HepG2 (cell line): Measurements from ENCODE around the gene NME1. TPM values are rescaled to one million over a fixed set of nuclear protein-coding genes. Genes with fewer than 3 reads are reported as not detected.
A peak's percentile ranks its signal among the peaks of the same experiment; 100 is the strongest.

Experiments
- GATA4 ChIP-seq: sonication (generic); IDR thresholded peaks from 2 replicates; pipeline ENCODE4 v1.6.1; 2016; ENCODE audit warnings: antibody characterized with exemption, low read depth, borderline replicate concordance
- HES4 ChIP-seq: sonication (generic); formaldehyde crosslinking; IDR thresholded peaks from 2 replicates; pipeline ENCODE4 v1.9.0; 2021; ENCODE audit warnings: mild to moderate bottlenecking, missing genetic modification reagents, borderline replicate concordance
- IKZF1 ChIP-seq: fragments of 450-650 bp; IDR thresholded peaks from 2 replicates; pipeline ENCODE4 v1.7.1; 2016
- MYPOP ChIP-seq: sonication (generic); formaldehyde crosslinking; IDR thresholded peaks from 2 replicates; pipeline ENCODE4 v1.8.1; 2023; ENCODE audit warnings: mild to moderate bottlenecking, moderate library complexity, missing genetic modification reagents
- REPIN1 ChIP-seq: sonication (generic); formaldehyde crosslinking; IDR thresholded peaks from 2 replicates; pipeline ENCODE4 v1.8.0; 2022; ENCODE audit warnings: missing genetic modification reagents, low read depth, mild to moderate bottlenecking, borderline replicate concordance
- SP2 ChIP-seq: sonication (generic); formaldehyde crosslinking; IDR thresholded peaks from 2 replicates; pipeline ENCODE4 v1.5.1; 2020; ENCODE audit warnings: mild to moderate bottlenecking, missing genetic modification reagents
- TEF ChIP-seq: sonication (generic); formaldehyde crosslinking; IDR thresholded peaks from 2 replicates; pipeline ENCODE4 v1.5.0; 2020; ENCODE audit warnings: missing genetic modification reagents
- XRCC5 ChIP-seq: fragments of 200-400 bp; formaldehyde crosslinking; optimal IDR thresholded peaks from 2 replicates; pipeline ENCODE3; 2017; ENCODE audit warnings: mild to moderate bottlenecking, low read length
- ZNF274 ChIP-seq: sonication (generic); formaldehyde crosslinking; IDR thresholded peaks from 2 replicates; pipeline ENCODE4 v1.5.1; 2020; ENCODE audit warnings: mild to moderate bottlenecking, missing genetic modification reagents
- ZNF3 ChIP-seq: IDR thresholded peaks from 2 replicates; pipeline ENCODE4 v1.7.0; 2017; ENCODE audit warnings: inconsistent platforms
- ZNF343 ChIP-seq: sonication (generic); formaldehyde crosslinking; IDR thresholded peaks from 2 replicates; pipeline ENCODE4 v1.4.0; 2020; ENCODE audit warnings: mild to moderate bottlenecking, missing genetic modification reagents
- ZNF552 ChIP-seq: sonication (generic); formaldehyde crosslinking; IDR thresholded peaks from 2 replicates; pipeline ENCODE4 v1.9.0; 2022; ENCODE audit warnings: missing genetic modification reagents, mild to moderate bottlenecking, borderline replicate concordance
- ZNF790 ChIP-seq: sonication (generic); formaldehyde crosslinking; IDR thresholded peaks from 2 replicates; pipeline ENCODE4 v1.8.0; 2022; ENCODE audit warnings: missing genetic modification reagents, mild to moderate bottlenecking, borderline replicate concordance
- polyA plus RNA-seq, 8 experiments: library from polyadenylated mRNA; depleted of rRNA in 3 of 8; stranded (reverse) in 7 of 8; unstranded in 1 of 8; fragments of >200 nt; fragmentation: Illumina TruSeq in 4 of 8; extraction: Trizol in 4 of 8; gene quantifications; 2 replicates each; pipeline versions ENCODE4 v1.2.1 to v1.2.3, GENCODE V29; 2011 to 2016; ENCODE audit warnings: low read depth in 4 of 8, missing spikeins in 1 of 8, mixed read lengths in 1 of 8; ENCODE audit not compliant: insufficient read depth in 1 of 8
- total RNA-seq, 5 experiments: library from RNA; depleted of rRNA; stranded (reverse); fragments of >200 nt; fragmentation: Illumina TruSeq; extraction: Trizol; gene quantifications; 2 replicates each; pipeline ENCODE4 v1.2.3, GENCODE V29; 2016; ENCODE audit warnings: low read depth in 1 of 5
- TF ChIP-seq, protein P1 (sequence below): sonication (generic); formaldehyde crosslinking; IDR thresholded peaks from 2 replicates; pipeline ENCODE4 v1.5.0; 2020; ENCODE audit warnings: mild to moderate bottlenecking, missing genetic modification reagents
- TF ChIP-seq, protein P2 (sequence below): sonication (generic); formaldehyde crosslinking; IDR thresholded peaks from 2 replicates; pipeline ENCODE4 v1.5.1; 2020; ENCODE audit warnings: missing genetic modification reagents, mild to moderate bottlenecking, borderline replicate concordance
- TF ChIP-seq, protein P3 (sequence below): sonication (generic); formaldehyde crosslinking; IDR thresholded peaks from 2 replicates; pipeline ENCODE4 v1.4.0; 2020; ENCODE audit warnings: missing genetic modification reagents

Gene NME1
- total and polyA plus RNA-seq, 2 of the 13 experiments (the other 11 are each of a cell fraction or from before 2014, with no cell fraction given) = 295 to 516 TPM

DNA sequence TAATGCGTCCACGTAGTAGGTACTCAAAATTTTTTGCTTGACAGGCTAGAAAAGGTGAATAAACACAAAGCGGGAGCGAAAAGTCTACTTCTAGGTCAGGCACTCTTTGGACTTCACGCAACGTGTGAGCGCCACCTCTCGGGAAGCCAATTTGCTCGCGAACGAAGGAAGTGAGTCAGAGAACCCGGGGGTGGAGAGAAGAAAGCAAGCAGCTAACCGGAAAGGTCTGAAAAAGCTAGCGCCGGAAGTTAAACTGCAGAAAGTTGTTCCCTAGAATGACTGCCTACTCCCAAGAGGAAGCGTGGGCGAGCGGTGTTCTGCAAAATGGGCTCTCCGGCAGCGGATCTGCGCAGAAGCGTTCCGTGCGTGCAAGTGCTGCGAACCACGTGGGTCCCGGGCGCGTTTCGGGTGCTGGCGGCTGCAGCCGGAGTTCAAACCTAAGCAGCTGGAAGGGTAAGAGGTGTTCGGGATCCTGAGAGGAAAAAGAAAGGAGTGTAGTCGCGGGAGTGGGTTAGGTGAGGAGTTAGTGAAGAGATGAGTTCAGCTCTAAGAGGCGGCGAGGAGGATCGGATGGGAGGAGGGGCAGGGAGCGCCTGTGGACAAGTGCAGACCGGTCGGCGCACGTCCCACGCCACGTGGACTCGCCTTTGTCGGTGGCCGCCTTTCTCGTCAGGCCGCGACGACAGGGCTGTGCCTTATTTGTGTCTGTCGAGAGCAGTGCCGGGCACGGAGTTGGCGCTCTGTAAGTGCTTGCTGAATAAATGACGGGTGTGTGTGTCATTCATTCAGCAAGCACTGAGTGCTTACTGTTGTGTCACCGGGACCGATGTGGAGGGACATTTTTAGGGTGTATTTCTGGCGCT is at the start of gene NME1 (continued):
- TF ChIP-seq, protein P1, sequence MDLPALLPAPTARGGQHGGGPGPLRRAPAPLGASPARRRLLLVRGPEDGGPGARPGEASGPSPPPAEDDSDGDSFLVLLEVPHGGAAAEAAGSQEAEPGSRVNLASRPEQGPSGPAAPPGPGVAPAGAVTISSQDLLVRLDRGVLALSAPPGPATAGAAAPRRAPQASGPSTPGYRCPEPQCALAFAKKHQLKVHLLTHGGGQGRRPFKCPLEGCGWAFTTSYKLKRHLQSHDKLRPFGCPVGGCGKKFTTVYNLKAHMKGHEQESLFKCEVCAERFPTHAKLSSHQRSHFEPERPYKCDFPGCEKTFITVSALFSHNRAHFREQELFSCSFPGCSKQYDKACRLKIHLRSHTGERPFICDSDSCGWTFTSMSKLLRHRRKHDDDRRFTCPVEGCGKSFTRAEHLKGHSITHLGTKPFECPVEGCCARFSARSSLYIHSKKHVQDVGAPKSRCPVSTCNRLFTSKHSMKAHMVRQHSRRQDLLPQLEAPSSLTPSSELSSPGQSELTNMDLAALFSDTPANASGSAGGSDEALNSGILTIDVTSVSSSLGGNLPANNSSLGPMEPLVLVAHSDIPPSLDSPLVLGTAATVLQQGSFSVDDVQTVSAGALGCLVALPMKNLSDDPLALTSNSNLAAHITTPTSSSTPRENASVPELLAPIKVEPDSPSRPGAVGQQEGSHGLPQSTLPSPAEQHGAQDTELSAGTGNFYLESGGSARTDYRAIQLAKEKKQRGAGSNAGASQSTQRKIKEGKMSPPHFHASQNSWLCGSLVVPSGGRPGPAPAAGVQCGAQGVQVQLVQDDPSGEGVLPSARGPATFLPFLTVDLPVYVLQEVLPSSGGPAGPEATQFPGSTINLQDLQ (CRISPR knock-in tag) = peak; percentile 91
- TF ChIP-seq HES4 (CRISPR knock-in tag) (peak; percentile 94; the same call in 1 of the 2 replicates), IKZF1 (no peak), GATA4 (0 out of 2 replicates have a peak, but pooled peaks have one; percentile 45), XRCC5 (peak; percentile 100), TEF (CRISPR knock-in tag) (peak; percentile 90), REPIN1 (CRISPR knock-in tag) (peak; percentile 99), MYPOP (peak; percentile 89), ZNF343 (CRISPR knock-in tag) (peak; percentile 99), ZNF552 (peak; percentile 57; the same call in 1 of the 2 replicates), ZNF274 (CRISPR knock-in tag) (peak; percentile 95), SP2 (CRISPR knock-in tag) (peak; percentile 66), ZNF790 (CRISPR knock-in tag) (peak; percentile 93), ZNF3 (CRISPR knock-in tag) (peak; percentile 81; the same call in 1 of the 2 replicates)
- TF ChIP-seq, protein P2, sequence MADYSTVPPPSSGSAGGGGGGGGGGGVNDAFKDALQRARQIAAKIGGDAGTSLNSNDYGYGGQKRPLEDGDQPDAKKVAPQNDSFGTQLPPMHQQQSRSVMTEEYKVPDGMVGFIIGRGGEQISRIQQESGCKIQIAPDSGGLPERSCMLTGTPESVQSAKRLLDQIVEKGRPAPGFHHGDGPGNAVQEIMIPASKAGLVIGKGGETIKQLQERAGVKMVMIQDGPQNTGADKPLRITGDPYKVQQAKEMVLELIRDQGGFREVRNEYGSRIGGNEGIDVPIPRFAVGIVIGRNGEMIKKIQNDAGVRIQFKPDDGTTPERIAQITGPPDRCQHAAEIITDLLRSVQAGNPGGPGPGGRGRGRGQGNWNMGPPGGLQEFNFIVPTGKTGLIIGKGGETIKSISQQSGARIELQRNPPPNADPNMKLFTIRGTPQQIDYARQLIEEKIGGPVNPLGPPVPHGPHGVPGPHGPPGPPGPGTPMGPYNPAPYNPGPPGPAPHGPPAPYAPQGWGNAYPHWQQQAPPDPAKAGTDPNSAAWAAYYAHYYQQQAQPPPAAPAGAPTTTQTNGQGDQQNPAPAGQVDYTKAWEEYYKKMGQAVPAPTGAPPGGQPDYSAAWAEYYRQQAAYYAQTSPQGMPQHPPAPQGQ (CRISPR knock-in tag) = peak; percentile 54; the same call in 1 of the 2 replicates
- TF ChIP-seq, protein P3, sequence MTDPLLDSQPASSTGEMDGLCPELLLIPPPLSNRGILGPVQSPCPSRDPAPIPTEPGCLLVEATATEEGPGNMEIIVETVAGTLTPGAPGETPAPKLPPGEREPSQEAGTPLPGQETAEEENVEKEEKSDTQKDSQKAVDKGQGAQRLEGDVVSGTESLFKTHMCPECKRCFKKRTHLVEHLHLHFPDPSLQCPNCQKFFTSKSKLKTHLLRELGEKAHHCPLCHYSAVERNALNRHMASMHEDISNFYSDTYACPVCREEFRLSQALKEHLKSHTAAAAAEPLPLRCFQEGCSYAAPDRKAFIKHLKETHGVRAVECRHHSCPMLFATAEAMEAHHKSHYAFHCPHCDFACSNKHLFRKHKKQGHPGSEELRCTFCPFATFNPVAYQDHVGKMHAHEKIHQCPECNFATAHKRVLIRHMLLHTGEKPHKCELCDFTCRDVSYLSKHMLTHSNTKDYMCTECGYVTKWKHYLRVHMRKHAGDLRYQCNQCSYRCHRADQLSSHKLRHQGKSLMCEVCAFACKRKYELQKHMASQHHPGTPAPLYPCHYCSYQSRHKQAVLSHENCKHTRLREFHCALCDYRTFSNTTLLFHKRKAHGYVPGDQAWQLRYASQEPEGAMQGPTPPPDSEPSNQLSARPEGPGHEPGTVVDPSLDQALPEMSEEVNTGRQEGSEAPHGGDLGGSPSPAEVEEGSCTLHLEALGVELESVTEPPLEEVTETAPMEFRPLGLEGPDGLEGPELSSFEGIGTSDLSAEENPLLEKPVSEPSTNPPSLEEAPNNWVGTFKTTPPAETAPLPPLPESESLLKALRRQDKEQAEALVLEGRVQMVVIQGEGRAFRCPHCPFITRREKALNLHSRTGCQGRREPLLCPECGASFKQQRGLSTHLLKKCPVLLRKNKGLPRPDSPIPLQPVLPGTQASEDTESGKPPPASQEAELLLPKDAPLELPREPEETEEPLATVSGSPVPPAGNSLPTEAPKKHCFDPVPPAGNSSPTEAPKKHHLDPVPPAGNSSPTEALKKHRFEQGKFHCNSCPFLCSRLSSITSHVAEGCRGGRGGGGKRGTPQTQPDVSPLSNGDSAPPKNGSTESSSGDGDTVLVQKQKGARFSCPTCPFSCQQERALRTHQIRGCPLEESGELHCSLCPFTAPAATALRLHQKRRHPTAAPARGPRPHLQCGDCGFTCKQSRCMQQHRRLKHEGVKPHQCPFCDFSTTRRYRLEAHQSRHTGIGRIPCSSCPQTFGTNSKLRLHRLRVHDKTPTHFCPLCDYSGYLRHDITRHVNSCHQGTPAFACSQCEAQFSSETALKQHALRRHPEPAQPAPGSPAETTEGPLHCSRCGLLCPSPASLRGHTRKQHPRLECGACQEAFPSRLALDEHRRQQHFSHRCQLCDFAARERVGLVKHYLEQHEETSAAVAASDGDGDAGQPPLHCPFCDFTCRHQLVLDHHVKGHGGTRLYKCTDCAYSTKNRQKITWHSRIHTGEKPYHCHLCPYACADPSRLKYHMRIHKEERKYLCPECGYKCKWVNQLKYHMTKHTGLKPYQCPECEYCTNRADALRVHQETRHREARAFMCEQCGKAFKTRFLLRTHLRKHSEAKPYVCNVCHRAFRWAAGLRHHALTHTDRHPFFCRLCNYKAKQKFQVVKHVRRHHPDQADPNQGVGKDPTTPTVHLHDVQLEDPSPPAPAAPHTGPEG (CRISPR knock-in tag) = peak; percentile 96
